Suppressor macrophage (primary cell): Measurements from ENCODE around the gene ATP10B.
"Not testable (repeated sequence)": the region's sequence is repeated elsewhere in the genome, so short reads cannot be mapped to it uniquely, and the experiment has no call there.

Source experiments
- DNase-seq, 4 experiments: peaks; one replicate each; pipeline ENCODE4 v3.0.0-alpha.2; 2020 to 2022
- total RNA-seq, 17 experiments: gene quantifications; one replicate each; lab custom pipeline; 2026; ENCODE audit warnings: mixed read lengths in 6 of 17, inconsistent platforms in 3 of 17; lab: John Stamatoyannopoulos, UW

ATP10B gene
- 0 to 5.6 (median 0) reads per million in 17 experiments for total RNA-seq

GRCh38 chr5:160852049-160852448, at the start of gene ATP10B:
ATP10B (minus strand) TSS chr5:160852211; CDS start chr5:160688074, 164,137 bp downstream.
- no peak for DNase-seq

GRCh38 chr5:160901656-160902055, 49.6 kb upstream of the ATP10B start:
- no peak for DNase-seq

GRCh38 chr5:160899735-160900134, 47.7 kb upstream of the ATP10B start:
- no peak for DNase-seq

- not testable (repeated sequence) for DNase-seq
Measured at GRCh38 chr5:160893180-160893964, 41.4 kb upstream of the ATP10B start.

- DNase-seq: no peak
Measured at GRCh38 chr5:160887780-160888179, 35.8 kb upstream of the ATP10B start.

GRCh38 chr5:160873560-160874200, 21.7 kb upstream of the ATP10B start:
- DNase-seq: not testable (repeated sequence)

- DNase-seq: no peak
Measured at GRCh38 chr5:160869989-160870521, 18.0 kb upstream of the ATP10B start.

- no peak for DNase-seq
Measured at GRCh38 chr5:160867976-160868375, 16.0 kb upstream of the ATP10B start.

GRCh38 chr5:160851451-160851850, 560 bp downstream of the ATP10B start:
- DNase-seq: no peak

GRCh38 chr5:160850421-160850820, 1.6 kb downstream of the ATP10B start:
- DNase-seq: no peak

- DNase-seq: no peak
Measured at GRCh38 chr5:160847526-160848085, 4.4 kb downstream of the ATP10B start.

- DNase-seq: peak in 3 of 4 experiments; percentile 11 to 22 (median 16)
Measured at GRCh38 chr5:160846642-160847041, 5.4 kb downstream of the ATP10B start.

- DNase-seq: peak in 1 of 4 experiments; percentile 2
Measured at GRCh38 chr5:160844177-160844576, 7.8 kb downstream of the ATP10B start.

- peak in 2 of 4 experiments; percentile 6 to 10 for DNase-seq
Measured at GRCh38 chr5:160843240-160843639, 8.8 kb downstream of the ATP10B start.

GRCh38 chr5:160837749-160838593, 14.0 kb downstream of the ATP10B start:
- DNase-seq: no peak

GRCh38 chr5:160837211-160837610, 14.8 kb downstream of the ATP10B start:
- peak in 3 of 4 experiments; percentile 7 to 54 (median 39) for DNase-seq

GRCh38 chr5:160835818-160836528, 16.0 kb downstream of the ATP10B start:
- DNase-seq: peak in 1 of 4 experiments; percentile 16

GRCh38 chr5:160835376-160835775, 16.6 kb downstream of the ATP10B start:
- no peak for DNase-seq

- no peak for DNase-seq
Measured at GRCh38 chr5:160833806-160834205, 18.2 kb downstream of the ATP10B start.

- no peak for DNase-seq
Measured at GRCh38 chr5:160831801-160832200, 20.2 kb downstream of the ATP10B start.

- peak; percentile 17 to 72 (median 50) for DNase-seq
Measured at GRCh38 chr5:160824301-160825001, 27.6 kb downstream of the ATP10B start.
